SKM-1 (cell line): ENCODE data around the gene IGF2R.

Experiments used
- DNase-seq: peaks from one replicate; lab custom pipeline; 2025; ENCODE audit not compliant: unreplicated experiment; lab: John Stamatoyannopoulos, UW

IGF2R gene

DNA sequence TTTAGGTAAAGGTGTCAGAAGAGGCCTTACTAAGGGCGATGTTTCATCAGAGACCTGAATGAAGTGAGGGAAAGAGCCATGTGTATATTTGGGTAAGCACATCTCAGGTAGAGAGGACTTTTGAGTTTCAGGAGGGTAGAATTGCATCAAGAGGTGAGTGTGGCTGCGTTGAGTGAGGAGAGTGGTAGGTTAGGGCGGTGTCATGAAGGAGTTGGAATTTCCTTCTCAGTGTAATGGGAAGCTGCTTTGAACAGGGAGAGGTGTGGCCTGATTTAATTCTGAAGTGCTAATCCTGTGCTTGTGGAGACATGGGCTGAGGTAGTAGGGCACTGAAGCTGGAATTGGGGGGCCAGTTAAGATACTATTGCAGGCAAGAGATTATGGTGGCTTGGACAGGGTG is 53.9 kb downstream of the IGF2R start:
- no peak for DNase-seq

DNA sequence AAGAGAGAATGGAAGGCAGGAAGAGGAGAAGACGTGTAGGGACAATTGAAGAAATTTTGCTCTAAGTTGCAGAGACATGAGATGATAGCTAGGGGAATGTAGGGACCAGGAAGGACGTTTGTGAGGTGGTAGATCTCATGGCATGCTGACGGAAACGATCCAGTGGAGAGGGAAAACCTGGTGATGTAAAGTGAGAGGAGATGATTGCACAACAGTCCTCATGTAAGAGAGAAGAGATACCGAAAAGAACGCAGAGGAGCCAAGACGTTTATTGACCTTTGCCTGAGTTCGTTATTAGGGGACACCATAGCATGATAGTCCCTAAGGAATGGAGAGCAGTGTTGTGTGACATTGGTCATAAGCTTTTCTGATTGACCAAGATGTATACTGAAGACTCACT is 55.3 kb downstream of the IGF2R start:
- no peak for DNase-seq

DNA sequence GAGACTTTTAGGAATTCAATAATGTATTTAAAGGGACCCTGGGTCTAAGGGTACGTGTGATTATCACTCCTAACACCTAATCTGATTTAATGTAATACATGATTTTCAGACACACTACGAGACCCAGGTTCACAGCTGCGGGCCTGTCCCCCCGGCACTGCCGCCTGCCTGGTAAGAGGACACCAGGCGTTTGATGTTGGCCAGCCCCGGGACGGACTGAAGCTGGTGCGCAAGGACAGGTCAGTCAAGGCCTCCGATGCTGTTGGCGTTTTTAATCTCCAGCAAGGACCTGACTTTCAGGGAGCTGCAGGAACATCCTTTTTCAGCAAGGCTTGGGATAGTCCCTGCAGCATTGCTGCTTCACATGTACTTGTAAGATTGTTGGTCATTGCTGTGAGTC is 58.2 kb downstream of the IGF2R start:
- DNase-seq, result no peak

- DNase-seq, result no peak
Measured at GRCh38 chr6:160027931-160028330, 59.0 kb downstream of the IGF2R start.

DNA sequence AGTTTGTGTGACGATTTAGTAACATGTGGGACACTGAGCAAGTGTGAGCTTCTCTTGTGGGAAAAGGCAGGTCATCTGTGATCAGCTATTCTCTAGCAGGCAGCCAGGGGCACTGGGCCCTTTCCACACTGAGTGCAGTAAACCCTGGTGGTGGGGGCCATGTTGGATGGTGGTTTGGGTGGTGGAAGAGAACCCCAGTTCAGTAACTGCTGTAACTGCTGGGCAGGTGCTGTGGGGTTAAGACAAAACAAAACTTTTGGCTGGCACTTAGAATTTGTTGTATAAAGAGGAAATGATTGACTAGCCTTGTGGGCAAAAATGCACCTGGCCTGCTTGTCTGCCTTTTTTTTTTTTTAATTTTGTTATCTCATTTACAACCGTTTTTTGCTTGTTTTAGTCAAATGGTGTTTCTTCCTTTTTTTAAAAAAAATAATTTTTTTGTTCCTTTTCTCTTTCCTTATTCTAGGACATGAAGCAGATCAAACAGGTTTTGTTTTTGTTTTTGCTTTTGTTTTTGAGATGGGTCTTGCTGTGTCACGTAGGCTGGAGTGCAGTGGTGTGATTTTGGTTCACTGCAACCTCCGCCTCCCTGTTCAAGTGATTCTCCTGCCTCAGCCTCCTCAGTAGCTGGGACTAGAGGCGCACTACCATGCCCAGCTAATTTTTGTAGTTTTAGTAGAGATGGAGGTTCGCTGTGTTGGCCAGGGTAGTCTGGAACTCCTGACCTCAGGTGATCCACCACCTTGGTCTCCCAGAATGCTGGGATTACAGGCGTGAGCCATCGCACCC is 59.8 kb downstream of the IGF2R start:
- DNase-seq, result no peak

DNA sequence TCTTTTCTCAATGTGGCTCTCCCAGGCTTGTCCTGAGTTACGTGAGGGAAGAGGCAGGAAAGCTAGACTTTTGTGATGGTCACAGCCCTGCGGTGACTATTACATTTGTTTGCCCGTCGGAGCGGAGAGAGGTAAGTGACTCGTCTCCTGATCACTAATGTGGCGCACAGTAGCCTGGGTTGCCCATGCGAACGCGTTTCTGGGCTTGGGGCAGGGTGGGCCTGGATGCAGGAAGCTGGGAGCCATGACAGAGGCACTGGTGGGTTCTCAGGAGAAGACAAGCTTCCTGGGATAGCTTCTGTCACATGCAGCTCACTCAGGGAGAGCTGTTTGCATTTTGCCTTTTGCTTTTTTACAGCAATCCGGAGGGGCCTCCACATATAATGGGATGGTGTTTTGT is 60.6 kb downstream of the IGF2R start:
- no peak for DNase-seq

DNA sequence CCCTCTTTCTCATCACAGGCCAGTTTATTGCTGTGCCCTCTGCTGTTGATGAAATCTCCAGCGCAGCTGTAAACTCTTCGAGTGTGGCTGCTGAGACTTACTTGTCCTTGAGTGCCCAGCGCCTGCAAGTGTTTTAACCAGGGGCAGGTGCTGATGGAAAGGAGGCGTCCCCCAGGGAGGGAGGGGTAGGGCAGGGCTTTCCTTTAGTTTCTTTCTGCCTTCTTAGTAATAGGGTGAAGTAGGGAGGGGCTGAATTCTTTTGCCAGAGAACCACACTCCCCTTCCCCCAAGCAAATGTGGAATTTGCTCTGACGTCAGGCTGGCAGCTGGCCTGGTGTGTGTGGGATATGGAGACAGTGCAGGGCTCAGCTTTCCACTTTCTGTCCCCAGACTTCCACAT is 61.2 kb downstream of the IGF2R start:
- DNase-seq, result no peak

DNA sequence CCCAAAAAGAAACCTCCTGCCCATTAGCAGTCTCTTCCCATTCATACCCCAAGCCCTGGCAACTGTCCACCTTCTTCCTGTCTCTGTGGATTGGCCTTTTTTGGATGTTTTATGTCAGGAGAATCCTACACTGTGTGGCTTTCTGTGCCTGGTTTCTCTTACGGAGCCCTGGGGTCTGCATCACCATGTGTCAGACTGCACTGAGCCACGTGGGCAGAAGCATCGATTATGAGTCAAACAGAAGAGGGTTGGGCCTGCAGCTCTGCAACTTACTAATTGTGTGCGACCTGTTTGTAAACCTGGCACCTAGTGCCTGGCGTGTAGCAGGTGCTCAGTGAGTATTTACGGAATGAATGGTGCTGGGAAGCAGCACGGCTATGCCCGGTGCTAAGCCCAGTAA is 62.6 kb downstream of the IGF2R start:
- no peak for DNase-seq

DNA sequence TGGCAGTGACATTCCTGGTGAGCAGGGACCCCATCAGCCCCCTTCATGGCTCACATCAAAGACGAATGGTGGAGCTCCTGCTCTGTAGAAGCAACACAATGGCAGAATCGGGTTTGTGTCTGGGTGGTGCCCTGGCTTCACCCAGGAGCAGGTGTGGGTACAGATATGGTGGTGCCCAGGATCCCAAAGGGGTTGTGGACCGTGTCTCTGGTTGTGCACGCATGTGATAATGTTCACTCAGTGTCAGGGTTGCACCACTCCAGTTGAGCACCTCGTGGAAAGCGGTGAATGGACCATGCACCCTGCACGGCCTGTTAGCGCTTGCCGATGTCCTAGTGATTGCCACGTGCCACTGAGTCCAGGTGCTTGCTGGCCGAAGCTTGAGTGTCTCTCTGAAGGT is 63.0 kb downstream of the IGF2R start:
- DNase-seq, result no peak

- DNase-seq, result no peak
Measured at GRCh38 chr6:160032538-160032937, 63.7 kb downstream of the IGF2R start.

- DNase-seq, result no peak
Measured at GRCh38 chr6:160034036-160034930, 65.4 kb downstream of the IGF2R start.

- DNase-seq, result no peak
Measured at GRCh38 chr6:160035241-160035640, 66.4 kb downstream of the IGF2R start.

GRCh38 chr6:160035693-160036330 is 66.9 kb downstream of the IGF2R start:
- no peak for DNase-seq

GRCh38 chr6:160036331-160036695 is 67.4 kb downstream of the IGF2R start:
- no peak for DNase-seq

DNA sequence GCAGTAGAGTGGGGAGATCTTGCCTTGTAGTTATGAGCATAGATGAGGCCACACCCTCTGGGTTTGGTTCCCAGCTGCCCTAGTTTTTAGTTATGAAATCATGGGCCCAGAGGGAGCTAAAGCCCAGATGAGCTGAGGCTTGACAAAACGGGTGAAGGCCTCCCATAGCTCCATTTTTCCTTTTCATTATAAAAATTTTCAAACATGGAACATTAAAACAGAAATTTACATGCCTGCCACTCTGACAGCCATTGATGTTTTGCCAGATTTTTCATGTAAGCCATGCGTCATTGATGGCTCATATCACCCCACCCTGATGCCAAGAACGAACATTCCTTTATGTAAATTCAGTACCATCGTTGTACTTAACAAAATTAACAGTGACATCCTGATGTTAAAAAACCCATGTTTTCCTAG is 67.9 kb downstream of the IGF2R start:
- DNase-seq, result no peak

- DNase-seq, result no peak
Measured at GRCh38 chr6:160038479-160038878, 69.6 kb downstream of the IGF2R start.

GRCh38 chr6:160039441-160039840 is 70.6 kb downstream of the IGF2R start:
- DNase-seq, result no peak

DNA sequence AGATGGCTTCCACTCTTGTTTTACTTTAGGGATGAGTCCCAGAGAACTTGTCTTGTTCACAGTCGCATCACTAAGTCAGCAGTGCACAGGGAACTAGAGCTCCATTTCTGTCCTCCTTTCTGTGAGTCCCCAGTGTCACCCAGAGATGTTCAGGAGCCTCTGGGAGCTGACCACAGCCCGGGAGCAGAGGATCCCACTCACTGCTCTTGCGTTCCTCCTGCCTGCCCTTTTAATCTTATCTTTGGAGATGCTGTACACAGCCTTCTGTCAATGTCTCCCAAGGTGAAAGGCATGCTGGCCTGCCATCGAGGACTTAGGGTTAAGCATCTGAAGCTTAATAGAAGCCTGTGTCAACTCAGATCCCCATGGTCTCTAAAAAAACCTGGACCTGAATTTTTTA is 71.2 kb downstream of the IGF2R start:
- DNase-seq, result no peak

DNA sequence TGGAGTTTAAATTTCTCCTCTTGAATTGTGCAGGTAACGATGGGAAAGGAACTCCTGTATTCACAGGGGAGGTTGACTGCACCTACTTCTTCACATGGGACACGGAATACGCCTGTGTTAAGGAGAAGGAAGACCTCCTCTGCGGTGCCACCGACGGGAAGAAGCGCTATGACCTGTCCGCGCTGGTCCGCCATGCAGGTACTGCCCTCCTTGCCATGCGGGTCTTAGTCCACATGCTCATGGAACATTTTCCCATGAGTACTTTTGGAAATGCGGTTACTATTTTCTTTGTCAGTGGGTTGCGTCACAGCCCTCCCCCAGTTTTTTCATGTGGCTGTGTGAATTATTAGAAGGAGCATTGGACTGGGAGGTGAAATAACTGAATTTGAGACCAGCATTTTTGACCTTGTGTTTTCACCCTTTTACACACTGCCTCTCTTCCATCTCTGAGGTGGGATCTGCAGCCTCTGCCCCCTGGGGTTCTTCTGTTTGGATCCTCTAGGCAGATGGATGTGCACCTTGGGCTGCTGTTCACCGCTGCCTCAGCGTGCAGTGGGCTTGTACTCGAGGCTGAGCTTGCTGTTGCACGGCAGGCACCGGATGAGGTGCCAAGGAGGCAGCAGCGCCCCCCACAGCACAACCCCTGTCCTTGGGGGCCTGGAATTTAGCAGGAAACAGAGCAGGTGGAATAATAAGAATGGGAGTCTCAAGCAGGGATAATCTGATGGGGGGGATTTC is 71.8 kb downstream of the IGF2R start:
- DNase-seq, result no peak

GRCh38 chr6:160041608-160042007 is 72.7 kb downstream of the IGF2R start:
- DNase-seq, result no peak
